Breast epithelium (tissue), 3 donors: ENCODE measurements around the gene CTTNBP2NL.

Source experiments
- POLR2A ChIP-seq: fragments of 450-650 bp; IDR thresholded peaks from one replicate; pipeline ENCODE4 v1.6.1; 2016; ENCODE audit warnings: antibody characterized with exemption, mild to moderate bottlenecking, moderate library complexity
- TF ChIP-seq, protein P1 (sequence below), 3 donors: fragments of 450-650 bp; IDR thresholded peaks; one replicate each; pipeline ENCODE4 v1.5.1; 2016 to 2017; ENCODE audit warnings: antibody characterized with exemption in 3 of 3, mild to moderate bottlenecking in 3 of 3, moderate library complexity in 3 of 3

- TF ChIP-seq, protein P1, sequence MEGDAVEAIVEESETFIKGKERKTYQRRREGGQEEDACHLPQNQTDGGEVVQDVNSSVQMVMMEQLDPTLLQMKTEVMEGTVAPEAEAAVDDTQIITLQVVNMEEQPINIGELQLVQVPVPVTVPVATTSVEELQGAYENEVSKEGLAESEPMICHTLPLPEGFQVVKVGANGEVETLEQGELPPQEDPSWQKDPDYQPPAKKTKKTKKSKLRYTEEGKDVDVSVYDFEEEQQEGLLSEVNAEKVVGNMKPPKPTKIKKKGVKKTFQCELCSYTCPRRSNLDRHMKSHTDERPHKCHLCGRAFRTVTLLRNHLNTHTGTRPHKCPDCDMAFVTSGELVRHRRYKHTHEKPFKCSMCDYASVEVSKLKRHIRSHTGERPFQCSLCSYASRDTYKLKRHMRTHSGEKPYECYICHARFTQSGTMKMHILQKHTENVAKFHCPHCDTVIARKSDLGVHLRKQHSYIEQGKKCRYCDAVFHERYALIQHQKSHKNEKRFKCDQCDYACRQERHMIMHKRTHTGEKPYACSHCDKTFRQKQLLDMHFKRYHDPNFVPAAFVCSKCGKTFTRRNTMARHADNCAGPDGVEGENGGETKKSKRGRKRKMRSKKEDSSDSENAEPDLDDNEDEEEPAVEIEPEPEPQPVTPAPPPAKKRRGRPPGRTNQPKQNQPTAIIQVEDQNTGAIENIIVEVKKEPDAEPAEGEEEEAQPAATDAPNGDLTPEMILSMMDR (IDR thresholded peaks at IDR 0.05): no peak
- no peak for TF ChIP-seq POLR2A
Observed at GRCh38 chr1:112465122-112465521, 69.1 kb downstream of the CTTNBP2NL start.
